ENCODE results near the gene PDRG1.

DNA sequence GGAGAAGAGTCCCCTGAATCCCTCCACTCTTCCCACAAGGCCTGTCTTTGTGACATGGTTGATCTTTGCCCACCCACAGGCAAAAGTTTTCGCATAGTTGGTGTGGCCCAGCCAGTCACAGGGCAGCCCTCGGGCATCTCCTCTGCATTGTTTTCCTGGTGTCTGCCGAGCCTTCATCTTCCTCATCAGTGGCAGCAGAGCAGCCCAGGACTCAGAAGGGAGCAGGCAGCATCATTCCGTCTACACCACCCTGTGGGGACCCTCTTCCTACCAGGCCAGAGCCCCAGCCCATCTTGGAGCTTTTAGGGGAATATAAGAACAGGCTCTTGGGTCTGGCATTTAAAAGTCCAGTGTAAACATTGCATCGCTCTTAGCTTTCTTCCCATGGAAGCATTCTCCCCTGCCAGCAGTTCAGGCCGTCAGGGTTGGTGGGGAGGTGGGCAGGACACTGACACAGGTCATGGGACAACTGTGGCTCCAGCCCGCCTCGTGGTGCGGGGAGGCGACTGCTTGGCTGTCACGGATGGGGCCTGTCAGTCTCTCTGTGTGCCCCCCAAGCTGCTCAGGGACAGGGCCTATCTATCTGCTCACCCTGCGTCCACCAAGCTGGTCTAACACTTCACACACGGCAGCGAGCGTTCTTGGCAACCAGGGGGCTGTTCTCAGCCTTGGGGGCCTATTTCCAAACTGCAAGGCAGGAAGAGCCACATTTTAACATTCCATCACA lies 38.3 kb downstream of the PDRG1 start:
- TF ChIP-seq, protein P1, sequence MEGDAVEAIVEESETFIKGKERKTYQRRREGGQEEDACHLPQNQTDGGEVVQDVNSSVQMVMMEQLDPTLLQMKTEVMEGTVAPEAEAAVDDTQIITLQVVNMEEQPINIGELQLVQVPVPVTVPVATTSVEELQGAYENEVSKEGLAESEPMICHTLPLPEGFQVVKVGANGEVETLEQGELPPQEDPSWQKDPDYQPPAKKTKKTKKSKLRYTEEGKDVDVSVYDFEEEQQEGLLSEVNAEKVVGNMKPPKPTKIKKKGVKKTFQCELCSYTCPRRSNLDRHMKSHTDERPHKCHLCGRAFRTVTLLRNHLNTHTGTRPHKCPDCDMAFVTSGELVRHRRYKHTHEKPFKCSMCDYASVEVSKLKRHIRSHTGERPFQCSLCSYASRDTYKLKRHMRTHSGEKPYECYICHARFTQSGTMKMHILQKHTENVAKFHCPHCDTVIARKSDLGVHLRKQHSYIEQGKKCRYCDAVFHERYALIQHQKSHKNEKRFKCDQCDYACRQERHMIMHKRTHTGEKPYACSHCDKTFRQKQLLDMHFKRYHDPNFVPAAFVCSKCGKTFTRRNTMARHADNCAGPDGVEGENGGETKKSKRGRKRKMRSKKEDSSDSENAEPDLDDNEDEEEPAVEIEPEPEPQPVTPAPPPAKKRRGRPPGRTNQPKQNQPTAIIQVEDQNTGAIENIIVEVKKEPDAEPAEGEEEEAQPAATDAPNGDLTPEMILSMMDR (IDR thresholded peaks at IDR 0.05; ENCODE audit: low read depth, low read length), result no peak
- TF ChIP-seq POLR2A (IDR thresholded peaks at IDR 0.05; ENCODE audit: extremely low read depth, insufficient read length), result no peak
- TF ChIP-seq, protein P2, sequence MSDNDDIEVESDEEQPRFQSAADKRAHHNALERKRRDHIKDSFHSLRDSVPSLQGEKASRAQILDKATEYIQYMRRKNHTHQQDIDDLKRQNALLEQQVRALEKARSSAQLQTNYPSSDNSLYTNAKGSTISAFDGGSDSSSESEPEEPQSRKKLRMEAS (IDR thresholded peaks at IDR 0.05; ENCODE audit: low read depth, low read length), result no peak
